ENCODE results near the gene BACE2.
"Not testable (repeated sequence)": the region's sequence is repeated elsewhere in the genome, so short reads cannot be mapped to it uniquely, and the experiment has no call there.

BACE2 gene

GRCh38 chr21:41243107-41243506, 75.1 kb downstream of the BACE2 start:
- DNase-seq = no peak

GRCh38 chr21:41244266-41244880, 76.4 kb downstream of the BACE2 start:
- not testable (repeated sequence) for DNase-seq

GRCh38 chr21:41245509-41246135, 77.7 kb downstream of the BACE2 start:
- DNase-seq = no peak

- DNase-seq = no peak
Measured at GRCh38 chr21:41246808-41247207, 78.8 kb downstream of the BACE2 start.

GRCh38 chr21:41247561-41248545, 79.9 kb downstream of the BACE2 start:
- no peak for DNase-seq

GRCh38 chr21:41249476-41249875, 81.5 kb downstream of the BACE2 start:
- DNase-seq = no peak

GRCh38 chr21:41250519-41250918, 82.6 kb downstream of the BACE2 start:
- no peak for DNase-seq

GRCh38 chr21:41251961-41252642, 84.1 kb downstream of the BACE2 start:
- no peak for DNase-seq

GRCh38 chr21:41254090-41254700, 86.2 kb downstream of the BACE2 start:
- no peak for DNase-seq

GRCh38 chr21:41255190-41255589, 87.2 kb downstream of the BACE2 start:
- DNase-seq = no peak

GRCh38 chr21:41256231-41256630, 88.3 kb downstream of the BACE2 start:
- DNase-seq = not testable (repeated sequence)

- DNase-seq = no peak
Measured at GRCh38 chr21:41256771-41257702, 89.1 kb downstream of the BACE2 start.

GRCh38 chr21:41258617-41259016, 90.7 kb downstream of the BACE2 start:
- no peak for DNase-seq

GRCh38 chr21:41260428-41260827, 92.5 kb downstream of the BACE2 start:
- no peak for DNase-seq

GRCh38 chr21:41267346-41267745, 99.4 kb downstream of the BACE2 start:
- DNase-seq = no peak

GRCh38 chr21:41269535-41269934, 101.6 kb downstream of the BACE2 start:
- no peak for DNase-seq

GRCh38 chr21:41277196-41277595, 109.2 kb downstream of the BACE2 start:
- DNase-seq = no peak

GRCh38 chr21:41277846-41278245, 109.9 kb downstream of the BACE2 start:
- no peak for DNase-seq

GRCh38 chr21:41280115-41280919, 112.4 kb downstream of the BACE2 start:
- DNase-seq = no peak

GRCh38 chr21:41282412-41282811, 114.5 kb downstream of the BACE2 start:
- DNase-seq = no peak

Data from RPMI8226 (cell line).